Right lobe of liver (tissue), 4 donors: ENCODE results near the gene OR52W1.

Source experiments
- CTCF ChIP-seq, 4 donors: fragments of 200-600 bp in 3 of 4; fragments of 450-650 bp in 1 of 4; IDR thresholded peaks; one replicate each; pipeline versions ENCODE4 v1.5.1 to v1.8.0; 2016 to 2022; ENCODE audit warnings: antibody characterized with exemption in 4 of 4, mild to moderate bottlenecking in 2 of 4
- POLR2A ChIP-seq: fragments of 450-650 bp; IDR thresholded peaks from one replicate; pipeline ENCODE4 v1.6.1; 2017; ENCODE audit warnings: antibody characterized with exemption, mild to moderate bottlenecking
- donor health status: DM: no; HTN: no; CAD: no.
- donor health status: DM: no; HTN: no; CAD: no.
- donor health status: DM: no; HTN: yes; CAD: no.

- no peak for TF ChIP-seq POLR2A
- no peak for TF ChIP-seq CTCF (IDR thresholded peaks at IDR 0.05)
Observed at GRCh38 chr11:6156628-6157359, 42.2 kb upstream of the OR52W1 start.
